Endothelial cell of umbilical vein (primary cell): ENCODE measurements around the gene SIN3B. TPM values are rescaled to one million over a fixed set of nuclear protein-coding genes. Genes with fewer than 3 reads are reported as not detected.

Experiments
- BruUV-seq: library from RNA; stranded (reverse); fragments of 400-500 nt; replicated peaks from 2 replicates; lab custom pipeline; 2021; lab: Mats Ljungman, UMichigan
- CTCF ChIA-PET: fragments of 300-600, 350-600 bp; sonication (Branson Sonifier 250); formaldehyde crosslinking; loops from one replicate; lab custom pipeline; 2021; ENCODE audit warnings: antibody characterized with exemption, inconsistent platforms; lab: Charles Lee
- POLR2A ChIA-PET: fragments of 300-600, 350-600 bp; sonication (Branson Sonifier 250); formaldehyde crosslinking; loops from one replicate; lab custom pipeline; 2021; ENCODE audit warnings: antibody characterized with exemption, inconsistent platforms; lab: Charles Lee
- DNase-seq: peaks from one replicate; pipeline ENCODE4 v3.0.0-alpha.2; 2011; ENCODE audit warnings: low read depth, low spot score
- FAIRE-seq: peaks from 2 replicates; lab custom pipeline; 2011; peaks lifted over from hg19 to GRCh38; lab: Jason Lieb, UNC
- H2AFZ ChIP-seq: 2 replicates; pipeline ENCODE4 v1.6.0; 2012; ENCODE audit warnings: low read depth, low read length, control low read depth, inconsistent platforms
- H3K27ac ChIP-seq: 2 replicates; pipeline ENCODE4 v1.5.1; 2011; ENCODE audit warnings: low read depth, mild to moderate bottlenecking, control low read depth, low read length, moderate library complexity; ENCODE audit not compliant: insufficient read depth
- H3K27me3 ChIP-seq, 2 experiments: 2 replicates each; pipeline versions ENCODE4 v1.6.0 to v1.6.1; 2011; ENCODE audit warnings: low read length in 2 of 2, mixed read lengths in 1 of 2; ENCODE audit not compliant: control insufficient read depth in 2 of 2, insufficient read depth in 2 of 2
- H3K36me3 ChIP-seq, 2 experiments: 2 replicates in 1 of 2; 3 replicates in 1 of 2; pipeline ENCODE4 v1.5.1; 2011; ENCODE audit warnings: low read length in 2 of 2, mild to moderate bottlenecking in 1 of 2, moderate library complexity in 1 of 2; ENCODE audit not compliant: control insufficient read depth in 2 of 2, insufficient read depth in 2 of 2; ENCODE audit errors: extremely low read depth in 1 of 2
- H3K4me1 ChIP-seq: 3 replicates; pipeline ENCODE4 v1.5.1; 2011; ENCODE audit warnings: mild to moderate bottlenecking, low read length; ENCODE audit not compliant: control insufficient read depth, insufficient read depth; ENCODE audit errors: extremely low read depth
- H3K4me2 ChIP-seq: 2 replicates; pipeline ENCODE4 v1.6.1; 2011; ENCODE audit warnings: low read length, control low read depth, mixed read lengths; ENCODE audit not compliant: insufficient read depth
- H3K4me3 ChIP-seq, 3 experiments: fragments of 200-600 bp in 1 of 3; sonication (generic), shearing (Covaris generic) in 1 of 3; replicated peaks in 1 of 3; 2 replicates each; pipeline ENCODE4 v1.5.1; 2011 to 2016; ENCODE audit warnings: control low read depth in 3 of 3, low read length in 3 of 3, mild to moderate bottlenecking in 2 of 3, inconsistent platforms in 1 of 3, low read depth in 1 of 3, moderate library complexity in 1 of 3; ENCODE audit not compliant: insufficient read depth in 1 of 3
- H3K79me2 ChIP-seq: 2 replicates; pipeline ENCODE4 v1.6.0; 2012; ENCODE audit warnings: low read length, inconsistent platforms; ENCODE audit not compliant: control insufficient read depth, insufficient read depth
- H3K9ac ChIP-seq: replicated peaks from 2 replicates; pipeline ENCODE3; 2011; ENCODE audit warnings: low read length, control low read depth; ENCODE audit not compliant: insufficient read depth; ENCODE audit errors: extremely low read depth
- H3K9me1 ChIP-seq: replicated peaks from 3 replicates; pipeline ENCODE4 v1.6.0; 2011; ENCODE audit warnings: mild to moderate bottlenecking, low read length; ENCODE audit not compliant: control insufficient read depth, insufficient read depth; ENCODE audit errors: extremely low read depth
- H3K9me3 ChIP-seq: replicated peaks from 2 replicates; pipeline ENCODE4 v1.5.1; 2012; ENCODE audit warnings: low read length, inconsistent platforms; ENCODE audit not compliant: control insufficient read depth, insufficient read depth
- H4K20me1 ChIP-seq: replicated peaks from 2 replicates; pipeline ENCODE3; 2011; ENCODE audit warnings: mild to moderate bottlenecking, low read length; ENCODE audit not compliant: control insufficient read depth, insufficient read depth; ENCODE audit errors: extremely low read depth
- CTCF ChIP-seq, 2 donors: IDR thresholded peaks; 1 replicate in 1 of 2; 2 replicates in 1 of 2; pipeline ENCODE4 v1.5.1; 2011; ENCODE audit warnings: low read length in 2 of 2, mild to moderate bottlenecking in 2 of 2, moderate library complexity in 2 of 2, control low read depth in 1 of 2, inconsistent platforms in 1 of 2, low read depth in 1 of 2; ENCODE audit not compliant: insufficient read depth in 1 of 2; ENCODE audit errors: extremely low read depth in 1 of 2
- EZH2 ChIP-seq: IDR thresholded peaks from 2 replicates; pipeline ENCODE4 v1.6.1; 2012; ENCODE audit warnings: borderline replicate concordance, low read depth, mild to moderate bottlenecking, moderate library complexity, low read length, inconsistent platforms; ENCODE audit not compliant: severe bottlenecking
- FOS ChIP-seq: IDR thresholded peaks from 2 replicates; pipeline ENCODE4 v1.6.1; 2011; ENCODE audit warnings: mild to moderate bottlenecking, low read length, moderate library complexity, borderline replicate concordance; ENCODE audit not compliant: insufficient read depth
- GATA2 ChIP-seq: IDR thresholded peaks from 2 replicates; pipeline ENCODE4 v1.7.0; 2011; ENCODE audit warnings: low read depth, mild to moderate bottlenecking, moderate library complexity, mixed read lengths, low read length; ENCODE audit not compliant: insufficient read length, insufficient read depth
- MAX ChIP-seq: IDR thresholded peaks from 2 replicates; pipeline ENCODE4 v1.6.1; 2011; ENCODE audit not compliant: insufficient read depth, insufficient read length
- MYC ChIP-seq: IDR thresholded peaks from one replicate; pipeline ENCODE4 v1.6.1; 2011; ENCODE audit warnings: mild to moderate bottlenecking, low read depth, low read length
- POLR2A ChIP-seq: IDR thresholded peaks from 2 replicates; pipeline ENCODE4 v1.6.1; 2012; ENCODE audit warnings: low read depth, mild to moderate bottlenecking, control low read depth, low read length
- POLR2AphosphoS5 ChIP-seq: IDR thresholded peaks from 2 replicates; pipeline ENCODE4 v1.6.1; 2012; ENCODE audit warnings: low read depth, mild to moderate bottlenecking, control low read depth, low read length, moderate library complexity; ENCODE audit not compliant: insufficient read depth
- dilution Hi-C: fragments of 300-500 bp; cut with MboI; formaldehyde crosslinking; loops from one replicate; pipeline ENCODE4 v1.15.0; 2019; ENCODE audit warnings: low sequenced_read_pairs; ENCODE audit not compliant: extremely low pct_ligation_motif_present
- intact Hi-C: fragments of 100-400 bp; cut with micrococcal nuclease; formaldehyde crosslinking; loops from one replicate; pipeline ENCODE4 v1.10.0; 2022
- polyA plus RNA-seq, 4 experiments: library from polyadenylated mRNA; depleted of rRNA in 3 of 4; stranded (reverse) in 3 of 4; unstranded in 1 of 4; fragments of >200 nt; gene quantifications; 2 replicates each; pipeline versions ENCODE4 v1.2.1 to v1.2.3, GENCODE V29; 2011 to 2012; ENCODE audit warnings: missing spikeins in 1 of 4
- total RNA-seq: library from RNA; stranded (reverse); gene quantifications from 2 replicates; pipeline ENCODE4 v1.2.3, GENCODE V29; 2021

The SIN3B gene
- total and polyA plus RNA-seq, 2 donors (not counting 3 experiments of a cell fraction or from before 2014, with no cell fraction given): 46.2 to 75.0 TPM

DNA sequence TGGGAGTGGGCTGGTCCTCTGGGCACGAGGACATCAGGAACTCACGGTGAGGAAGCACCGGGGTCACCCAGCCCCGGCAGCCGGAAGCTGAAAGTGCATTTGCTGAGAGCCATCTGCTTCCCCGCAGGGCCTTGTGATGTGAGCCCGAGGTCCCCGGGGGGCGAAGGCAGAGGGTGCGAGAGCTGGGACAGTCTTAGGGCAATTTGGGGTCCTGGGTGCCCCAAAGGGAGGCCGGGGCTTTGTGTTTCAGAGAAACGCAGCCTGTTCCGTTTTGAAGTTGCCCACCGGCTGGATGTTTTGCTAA lies 64.4 kb downstream of the SIN3B start:
- TF ChIP-seq MYC (no peak), POLR2A (no peak), EZH2 (no peak), CTCF (IDR thresholded peaks at IDR 0.05; ENCODE audit: extremely low read depth in 1 of 2, insufficient read depth in 1 of 2, low read depth in 1 of 2, low read length in 2 of 2) (no peak), FOS (no peak), POLR2AphosphoS5 (no peak), MAX (no peak), GATA2 (no peak)
- Histone ChIP-seq H3K27me3 (no peaks in the 10 kb centered on the region), H3K4me3 (no peak overlapping the region), H3K4me1 (peaks cover 6% of the 10 kb centered on the region), H3K27ac (no peak overlapping the region), H3K79me2 (no peaks in the 10 kb centered on the region), H3K4me2 (no peak overlapping the region), H3K36me3 (no peaks in the 10 kb centered on the region), H4K20me1 (no peaks in the 10 kb centered on the region), H3K9ac (no peak overlapping the region), H3K9me1 (no peaks in the 10 kb centered on the region), H3K9me3 (no peaks in the 10 kb centered on the region), H2AFZ (no peak overlapping the region)
- intact Hi-C loops (no loop called here), dilution Hi-C loops (no loop called here)
- FAIRE-seq: no peak
- POLR2A ChIA-PET: no interaction called here
- no TSS peak for BruUV-seq
- CTCF ChIA-PET: no interaction called here
- no peak for DNase-seq
